Mesothelial cell of epicardium (in vitro differentiated cells): ENCODE data around the gene HIPK3. TPM values are rescaled to one million over a fixed set of nuclear protein-coding genes. Genes with fewer than 3 reads are reported as not detected.
"Not testable (repeated sequence)": the region's sequence is repeated elsewhere in the genome, so short reads cannot be mapped to it uniquely, and the experiment has no call there.

Experiments used
- DNase-seq, 2 experiments: peaks; one replicate each; pipeline ENCODE4 v3.0.0; 2021; ENCODE audit warnings: low spot score in 2 of 2; ENCODE audit not compliant: unreplicated experiment in 2 of 2
- H3K27ac Mint-ChIP-seq: 2 replicates; pipeline ENCODE4 v1.8.0; 2021; ENCODE audit warnings: mixed read lengths
- H3K27me3 Mint-ChIP-seq: 2 replicates; pipeline ENCODE4 v1.8.0; 2021; ENCODE audit warnings: low read depth, mixed read lengths
- H3K36me3 Mint-ChIP-seq: 2 replicates; pipeline ENCODE4 v1.8.0; 2021; ENCODE audit warnings: mixed read lengths
- H3K4me1 Mint-ChIP-seq: 2 replicates; pipeline ENCODE4 v1.8.0; 2021; ENCODE audit warnings: mixed read lengths
- H3K4me3 Mint-ChIP-seq: 2 replicates; pipeline ENCODE4 v1.8.0; 2021; ENCODE audit warnings: mild to moderate bottlenecking, moderate library complexity, mixed read lengths
- H3K9me3 Mint-ChIP-seq: 2 replicates; pipeline ENCODE4 v1.8.0; 2021; ENCODE audit warnings: mixed read lengths
- CTCF ChIP-seq: fragments of 200-600 bp; sonication (generic); IDR thresholded peaks from one replicate; pipeline ENCODE4 v1.5.0; 2021; ENCODE audit warnings: antibody characterized with exemption; ENCODE audit not compliant: unreplicated experiment
- total RNA-seq: library from RNA; stranded (reverse); gene quantifications from 3 replicates; pipeline ENCODE4 v1.2.1, GENCODE V29; 2021

Gene HIPK3
- total RNA-seq, 1 donor from 2014 or later: 73.3 TPM

DNA sequence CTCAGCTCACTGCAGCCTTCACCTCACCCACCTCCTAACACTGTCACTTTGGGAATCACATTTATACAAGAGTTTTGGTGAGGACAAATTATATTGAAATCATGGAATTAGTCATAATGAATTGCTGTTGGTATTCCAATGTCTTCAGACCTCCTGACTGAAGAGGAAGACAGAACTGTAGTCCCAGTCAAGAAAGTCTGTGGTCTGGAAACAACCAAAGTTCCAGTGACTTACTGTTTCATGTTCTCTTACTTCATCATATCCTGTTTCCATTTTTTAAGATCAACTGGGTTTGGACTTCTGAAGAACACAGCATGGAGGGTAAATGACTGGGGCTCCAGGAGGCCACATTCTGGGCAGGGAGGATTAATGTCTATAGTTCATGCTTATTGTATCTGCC is 43.0 kb upstream of the HIPK3 start:
- TF ChIP-seq CTCF: no peak
- Mint-ChIP-seq H3K4me3 (no peak overlapping the region), H3K9me3 (peaks cover 12% of the 10 kb centered on the region), H3K27ac (no peak overlapping the region), H3K27me3 (no peaks in the 10 kb centered on the region), H3K4me1 (no peaks in the 10 kb centered on the region), H3K36me3 (no peaks in the 10 kb centered on the region)
- no peak for DNase-seq

- DNase-seq: no peak
- no peaks in the 10 kb centered on the region for H3K27me3 Mint-ChIP-seq
- H3K4me3 Mint-ChIP-seq: no peak overlapping the region
- TF ChIP-seq CTCF: no peak
- no peak overlapping the region for H3K27ac Mint-ChIP-seq
- peaks cover 12% of the 10 kb centered on the region for H3K9me3 Mint-ChIP-seq
- no peaks in the 10 kb centered on the region for H3K4me1 Mint-ChIP-seq
- no peaks in the 10 kb centered on the region for H3K36me3 Mint-ChIP-seq
Measured at GRCh38 chr11:33214767-33215166, 42.4 kb upstream of the HIPK3 start.

DNA sequence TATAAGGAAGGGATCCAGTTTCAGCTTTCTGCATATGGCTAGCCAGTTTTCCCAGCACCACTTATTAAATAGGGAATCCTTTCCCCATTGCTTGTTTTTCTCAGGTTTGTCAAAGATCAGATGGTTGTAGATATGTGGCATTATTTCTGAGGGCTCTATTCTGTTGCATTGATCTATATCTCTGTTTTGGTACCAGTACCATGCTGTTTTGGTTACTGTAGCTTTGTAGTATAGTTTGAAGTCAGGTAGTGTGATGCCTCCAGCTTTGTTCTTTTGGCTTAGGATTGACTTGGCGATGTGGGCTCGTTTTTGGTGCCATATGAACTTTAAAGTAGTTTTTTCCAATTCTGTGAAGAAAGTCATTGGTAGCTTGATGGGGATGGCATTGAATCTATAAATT is 40.5 kb upstream of the HIPK3 start:
- H3K4me1 Mint-ChIP-seq, DNase-seq, H3K36me3 Mint-ChIP-seq, H3K27me3 Mint-ChIP-seq, H3K27ac Mint-ChIP-seq, H3K9me3 Mint-ChIP-seq, H3K4me3 Mint-ChIP-seq: not testable (repeated sequence)

- no peaks in the 10 kb centered on the region for H3K9me3 Mint-ChIP-seq
- no peaks in the 10 kb centered on the region for H3K27me3 Mint-ChIP-seq
- no peak for TF ChIP-seq CTCF
- DNase-seq: no peak
- H3K4me3 Mint-ChIP-seq: no peak overlapping the region
- H3K4me1 Mint-ChIP-seq: no peaks in the 10 kb centered on the region
- H3K36me3 Mint-ChIP-seq: no peaks in the 10 kb centered on the region
- H3K27ac Mint-ChIP-seq: no peak overlapping the region
Measured at GRCh38 chr11:33222052-33222750, 35.0 kb upstream of the HIPK3 start.

- no peak for DNase-seq
- Mint-ChIP-seq H3K36me3 (no peaks in the 10 kb centered on the region), H3K27ac (no peak overlapping the region), H3K4me1 (no peaks in the 10 kb centered on the region), H3K4me3 (no peak overlapping the region), H3K9me3 (no peaks in the 10 kb centered on the region), H3K27me3 (no peaks in the 10 kb centered on the region)
- no peak for TF ChIP-seq CTCF
Measured at GRCh38 chr11:33225371-33225770, 31.8 kb upstream of the HIPK3 start.

DNA sequence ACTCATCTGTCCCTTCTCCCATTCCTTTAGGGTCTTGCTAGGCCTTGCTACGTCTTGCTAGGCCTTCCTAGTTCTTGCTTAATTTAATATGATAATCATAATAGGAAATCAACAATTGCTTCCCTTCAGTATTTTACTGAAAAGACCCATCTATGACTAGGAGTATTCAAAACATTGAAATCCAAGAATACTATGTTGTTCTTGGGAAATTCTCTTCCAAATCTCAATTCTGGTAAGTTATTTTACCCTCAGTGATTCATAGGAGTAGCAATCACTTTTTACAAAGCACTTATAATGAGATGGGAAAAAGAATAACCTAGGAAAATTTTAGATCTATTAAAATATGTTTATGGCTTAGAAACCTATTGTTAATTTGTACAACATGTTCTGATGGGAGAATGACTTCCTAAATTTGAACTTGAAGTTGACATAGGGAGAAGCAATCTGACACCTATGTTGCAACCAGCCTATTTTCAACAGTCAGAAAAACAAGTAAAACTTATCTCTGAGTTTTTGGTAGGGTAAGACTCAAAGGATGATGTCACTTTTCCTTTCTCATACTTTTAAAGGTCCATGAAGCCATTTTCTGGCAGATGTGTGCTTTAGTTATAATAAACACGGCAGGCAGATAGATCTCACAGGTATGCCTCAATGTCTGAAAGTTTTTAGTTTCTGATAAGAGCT is 29.5 kb upstream of the HIPK3 start:
- Mint-ChIP-seq H3K4me3 (no peak overlapping the region), H3K9me3 (no peaks in the 10 kb centered on the region), H3K4me1 (no peaks in the 10 kb centered on the region), H3K36me3 (no peaks in the 10 kb centered on the region), H3K27me3 (no peaks in the 10 kb centered on the region), H3K27ac (no peak overlapping the region)
- no peak for TF ChIP-seq CTCF
- DNase-seq: no peak
